Activated CD4-positive, alpha-beta memory T cell treated with anti-CD3 and anti-CD28 coated beads, Interleukin-2, amount 10 ng/mL, durations not matched to agents 7 days and 5 days (primary cell): ENCODE results near the gene SCAPER. TPM values are rescaled to one million over a fixed set of nuclear protein-coding genes. Genes with fewer than 3 reads are reported as not detected.

Experiments used
- CTCF ChIA-PET: fragments of 350-600 bp; sonication (Branson Sonifier 250); formaldehyde crosslinking; loops from one replicate; lab custom pipeline; 2021; ENCODE audit warnings: antibody characterized with exemption, inconsistent platforms; lab: Charles Lee
- POLR2A ChIA-PET: fragments of 350-600 bp; sonication (Branson Sonifier 250); formaldehyde crosslinking; loops from one replicate; lab custom pipeline; 2021; ENCODE audit warnings: antibody characterized with exemption; lab: Charles Lee
- DNase-seq: peaks from one replicate; pipeline ENCODE4 v3.0.0-alpha.2; 2020
- H3K27ac Mint-ChIP-seq: one replicate; pipeline ENCODE4 v1.8.0; 2021; ENCODE audit warnings: mild to moderate bottlenecking, mixed read lengths
- H3K27me3 Mint-ChIP-seq: one replicate; pipeline ENCODE4 v1.8.0; 2021; ENCODE audit warnings: mixed read lengths
- H3K36me3 Mint-ChIP-seq: one replicate; pipeline ENCODE4 v1.8.0; 2021; ENCODE audit warnings: low read depth, mixed read lengths
- H3K4me1 Mint-ChIP-seq: one replicate; pipeline ENCODE4 v1.8.0; 2021; ENCODE audit warnings: mixed read lengths
- H3K4me3 Mint-ChIP-seq: one replicate; pipeline ENCODE4 v1.8.0; 2021; ENCODE audit warnings: mild to moderate bottlenecking, mixed read lengths
- H3K9me3 Mint-ChIP-seq: one replicate; pipeline ENCODE4 v1.8.0; 2021; ENCODE audit warnings: mixed read lengths
- total RNA-seq, 2 experiments: library from RNA; stranded (reverse); gene quantifications; one replicate each; pipeline ENCODE4 v1.2.3, GENCODE V29; 2021

The SCAPER gene
- total RNA-seq, 2 experiments from 2014 or later = 19.2 to 21.9 TPM

- no peaks in the 10 kb centered on the region for H3K4me1 Mint-ChIP-seq
- ChIA-PET POLR2A (no interaction called here), CTCF (no interaction called here)
- no peak overlapping the region for H3K27ac Mint-ChIP-seq
- DNase-seq = no peak
- H3K36me3 Mint-ChIP-seq = peaks cover 12% of the 10 kb centered on the region
- no peak overlapping the region for H3K4me3 Mint-ChIP-seq
- no peaks in the 10 kb centered on the region for H3K27me3 Mint-ChIP-seq
- no peaks in the 10 kb centered on the region for H3K9me3 Mint-ChIP-seq
Measured at GRCh38 chr15:76377217-76377616, 527.9 kb downstream of the SCAPER start.

GRCh38 chr15:76376816-76377215 is 528.3 kb downstream of the SCAPER start:
- Mint-ChIP-seq H3K9me3 (no peaks in the 10 kb centered on the region), H3K36me3 (peaks cover 12% of the 10 kb centered on the region), H3K27me3 (no peaks in the 10 kb centered on the region), H3K27ac (no peak overlapping the region), H3K4me1 (no peaks in the 10 kb centered on the region), H3K4me3 (no peak overlapping the region)
- DNase-seq = no peak
- ChIA-PET CTCF (interaction anchor here (0.6 kb wide), 1 partner anchor 33 kb away, joined by 4 read pairs; no protein-coding TSS in a partner anchor), POLR2A (no interaction called here)

GRCh38 chr15:76376029-76376428 is 529.1 kb downstream of the SCAPER start:
- Mint-ChIP-seq H3K27me3 (no peaks in the 10 kb centered on the region), H3K27ac (no peak overlapping the region), H3K9me3 (no peaks in the 10 kb centered on the region), H3K4me3 (no peak overlapping the region), H3K36me3 (peaks cover 12% of the 10 kb centered on the region), H3K4me1 (no peaks in the 10 kb centered on the region)
- ChIA-PET POLR2A (no interaction called here), CTCF (interaction anchor here (0.6 kb wide), 1 partner anchor 34 kb away, joined by 4 read pairs; no protein-coding TSS in a partner anchor)
- DNase-seq = no peak

- H3K27ac Mint-ChIP-seq = no peak overlapping the region
- no peaks in the 10 kb centered on the region for H3K27me3 Mint-ChIP-seq
- POLR2A ChIA-PET = no interaction called here
- no peak for DNase-seq
- H3K4me1 Mint-ChIP-seq = no peaks in the 10 kb centered on the region
- no peak overlapping the region for H3K4me3 Mint-ChIP-seq
- no peaks in the 10 kb centered on the region for H3K36me3 Mint-ChIP-seq
- no peaks in the 10 kb centered on the region for H3K9me3 Mint-ChIP-seq
- CTCF ChIA-PET = no interaction called here
Measured at GRCh38 chr15:76368122-76368621, 537.0 kb downstream of the SCAPER start.

GRCh38 chr15:76366714-76367113 is 538.4 kb downstream of the SCAPER start:
- Mint-ChIP-seq H3K4me3 (no peak overlapping the region), H3K27ac (no peak overlapping the region), H3K27me3 (no peaks in the 10 kb centered on the region), H3K36me3 (no peaks in the 10 kb centered on the region), H3K4me1 (no peaks in the 10 kb centered on the region), H3K9me3 (no peaks in the 10 kb centered on the region)
- POLR2A ChIA-PET = no interaction called here
- CTCF ChIA-PET = no interaction called here
- no peak for DNase-seq

GRCh38 chr15:76363251-76363650 is 541.9 kb downstream of the SCAPER start:
- POLR2A ChIA-PET = no interaction called here
- DNase-seq = no peak
- CTCF ChIA-PET = interaction anchor here (0.5 kb wide), 1 partner anchor 56 kb away, joined by 4 read pairs; no protein-coding TSS in a partner anchor
- H3K9me3 Mint-ChIP-seq = no peaks in the 10 kb centered on the region
- no peaks in the 10 kb centered on the region for H3K27me3 Mint-ChIP-seq
- no peaks in the 10 kb centered on the region for H3K4me1 Mint-ChIP-seq
- no peaks in the 10 kb centered on the region for H3K36me3 Mint-ChIP-seq
- H3K27ac Mint-ChIP-seq = no peak overlapping the region
- no peak overlapping the region for H3K4me3 Mint-ChIP-seq

- DNase-seq = no peak
- no peaks in the 10 kb centered on the region for H3K36me3 Mint-ChIP-seq
- H3K9me3 Mint-ChIP-seq = no peaks in the 10 kb centered on the region
- CTCF ChIA-PET = no interaction called here
- H3K27me3 Mint-ChIP-seq = no peaks in the 10 kb centered on the region
- H3K27ac Mint-ChIP-seq = no peak overlapping the region
- no peaks in the 10 kb centered on the region for H3K4me1 Mint-ChIP-seq
- POLR2A ChIA-PET = no interaction called here
- no peak overlapping the region for H3K4me3 Mint-ChIP-seq
Measured at GRCh38 chr15:76360416-76360815, 544.7 kb downstream of the SCAPER start.

- ChIA-PET POLR2A (no interaction called here), CTCF (no interaction called here)
- no peak overlapping the region for H3K27ac Mint-ChIP-seq
- DNase-seq = no peak
- H3K4me1 Mint-ChIP-seq = no peaks in the 10 kb centered on the region
- no peaks in the 10 kb centered on the region for H3K9me3 Mint-ChIP-seq
- H3K36me3 Mint-ChIP-seq = no peaks in the 10 kb centered on the region
- no peaks in the 10 kb centered on the region for H3K27me3 Mint-ChIP-seq
- H3K4me3 Mint-ChIP-seq = no peak overlapping the region
Measured at GRCh38 chr15:76359152-76359551, 546.0 kb downstream of the SCAPER start.

- Mint-ChIP-seq H3K9me3 (no peaks in the 10 kb centered on the region), H3K4me1 (no peaks in the 10 kb centered on the region), H3K27ac (no peak overlapping the region), H3K27me3 (no peaks in the 10 kb centered on the region), H3K4me3 (no peak overlapping the region), H3K36me3 (no peaks in the 10 kb centered on the region)
- ChIA-PET POLR2A (no interaction called here), CTCF (no interaction called here)
- no peak for DNase-seq
Measured at GRCh38 chr15:76358453-76358852, 546.7 kb downstream of the SCAPER start.

GRCh38 chr15:76354823-76355440 is 550.2 kb downstream of the SCAPER start:
- H3K27ac Mint-ChIP-seq = no peak overlapping the region
- peaks cover 2% of the 10 kb centered on the region for H3K27me3 Mint-ChIP-seq
- no peaks in the 10 kb centered on the region for H3K4me1 Mint-ChIP-seq
- POLR2A ChIA-PET = no interaction called here
- H3K36me3 Mint-ChIP-seq = no peaks in the 10 kb centered on the region
- no peak for DNase-seq
- H3K4me3 Mint-ChIP-seq = no peak overlapping the region
- CTCF ChIA-PET = interaction anchor here (0.6 kb wide), 1 partner anchor 199 kb away, joined by 3 read pairs; no protein-coding TSS in a partner anchor
- no peaks in the 10 kb centered on the region for H3K9me3 Mint-ChIP-seq

- POLR2A ChIA-PET = no interaction called here
- no peak for DNase-seq
- Mint-ChIP-seq H3K27me3 (peaks cover 6% of the 10 kb centered on the region), H3K27ac (no peak overlapping the region), H3K36me3 (no peaks in the 10 kb centered on the region), H3K4me1 (no peaks in the 10 kb centered on the region), H3K9me3 (no peaks in the 10 kb centered on the region), H3K4me3 (no peak overlapping the region)
- CTCF ChIA-PET = interaction anchor here (0.6 kb wide), 1 partner anchor 200 kb away, joined by 3 read pairs; no protein-coding TSS in a partner anchor
Measured at GRCh38 chr15:76353903-76354302, 551.2 kb downstream of the SCAPER start.

- no peaks in the 10 kb centered on the region for H3K9me3 Mint-ChIP-seq
- POLR2A ChIA-PET = no interaction called here
- no peak overlapping the region for H3K27ac Mint-ChIP-seq
Measured at GRCh38 chr15:76353023-76353577, 552.0 kb downstream of the SCAPER start.

GRCh38 chr15:76349301-76350070 is 555.7 kb downstream of the SCAPER start:
- Mint-ChIP-seq H3K9me3 (no peaks in the 10 kb centered on the region), H3K27me3 (peaks cover 35% of the 10 kb centered on the region), H3K4me1 (peaks cover 8% of the 10 kb centered on the region), H3K4me3 (no peak overlapping the region), H3K36me3 (peaks cover 12% of the 10 kb centered on the region), H3K27ac (no peak overlapping the region)
- no peak for DNase-seq
- ChIA-PET CTCF (no interaction called here), POLR2A (interaction anchor here (0.9 kb wide), 1 partner anchor 11 kb away, joined by 3 read pairs; no protein-coding TSS in a partner anchor)

More at GRCh38 chr15:76353023-76353577, 552.0 kb downstream of the SCAPER start:
- DNase-seq = no peak
- Mint-ChIP-seq H3K4me3 (no peak overlapping the region), H3K27me3 (peaks cover 9% of the 10 kb centered on the region), H3K36me3 (no peaks in the 10 kb centered on the region), H3K4me1 (no peaks in the 10 kb centered on the region)
- CTCF ChIA-PET = no interaction called here
